Epithelial cell of esophagus (primary cell): ENCODE measurements around the gene MOSPD2.

Experiments
- DNase-seq: peaks from one replicate; pipeline ENCODE4 v3.0.0; 2010; ENCODE audit warnings: low read depth
- H3K4me3 ChIP-seq: 2 replicates; pipeline ENCODE4 v1.5.1; 2011; ENCODE audit warnings: mild to moderate bottlenecking, low read length, control low read depth
- CTCF ChIP-seq: IDR thresholded peaks from 2 replicates; pipeline ENCODE4 v1.5.1; 2011; ENCODE audit warnings: low read depth, mild to moderate bottlenecking, low read length, control low read depth, inconsistent platforms; ENCODE audit not compliant: insufficient read depth; ENCODE audit errors: missing control alignments

The MOSPD2 gene

GRCh38 chrX:14956813-14957582 lies 83.8 kb downstream of the MOSPD2 start:
- H3K4me3 ChIP-seq = no peak overlapping the region
- no peak for TF ChIP-seq CTCF
- no peak for DNase-seq

GRCh38 chrX:14963447-14964236 lies 90.4 kb downstream of the MOSPD2 start:
- TF ChIP-seq CTCF = no peak
- no peak overlapping the region for H3K4me3 ChIP-seq
- peak; percentile 26 for DNase-seq

- peak; percentile 4 for DNase-seq
- no peak for TF ChIP-seq CTCF
- H3K4me3 ChIP-seq = no peak overlapping the region
Observed at GRCh38 chrX:14964500-14964899, 91.3 kb downstream of the MOSPD2 start.
